ENCODE results near the gene DKK1. TPM values are rescaled to one million over a fixed set of nuclear protein-coding genes. Genes with fewer than 3 reads are reported as not detected.

The DKK1 gene
- total and polyA plus RNA-seq, 2 of the 13 experiments (the other 11 are each of a cell fraction or from before 2014, with no cell fraction given): 123 to 262 TPM

GRCh38 chr10:52353960-52354394, 39.9 kb downstream of the DKK1 start (continued):
- no peak for TF ChIP-seq BORCS8-MEF2B (CRISPR knock-in tag; IDR thresholded peaks at IDR 0.05)
- TF ChIP-seq KDM2A (CRISPR knock-in tag; IDR thresholded peaks at IDR 0.05; ENCODE audit: borderline replicate concordance, low read depth): no peak
- TF ChIP-seq U2AF1 (optimal IDR thresholded peaks at IDR 0.05; ENCODE audit: low read depth, low read length): no peak
- TF ChIP-seq SMAD3 (CRISPR knock-in tag; IDR thresholded peaks at IDR 0.05): no peak
- no peak for TF ChIP-seq SPEN (CRISPR knock-in tag; IDR thresholded peaks at IDR 0.05; ENCODE audit: low read depth)
- no peak for TF ChIP-seq RFX5 (IDR thresholded peaks at IDR 0.05; ENCODE audit: low read depth, low read length)
- TF ChIP-seq, protein P1, sequence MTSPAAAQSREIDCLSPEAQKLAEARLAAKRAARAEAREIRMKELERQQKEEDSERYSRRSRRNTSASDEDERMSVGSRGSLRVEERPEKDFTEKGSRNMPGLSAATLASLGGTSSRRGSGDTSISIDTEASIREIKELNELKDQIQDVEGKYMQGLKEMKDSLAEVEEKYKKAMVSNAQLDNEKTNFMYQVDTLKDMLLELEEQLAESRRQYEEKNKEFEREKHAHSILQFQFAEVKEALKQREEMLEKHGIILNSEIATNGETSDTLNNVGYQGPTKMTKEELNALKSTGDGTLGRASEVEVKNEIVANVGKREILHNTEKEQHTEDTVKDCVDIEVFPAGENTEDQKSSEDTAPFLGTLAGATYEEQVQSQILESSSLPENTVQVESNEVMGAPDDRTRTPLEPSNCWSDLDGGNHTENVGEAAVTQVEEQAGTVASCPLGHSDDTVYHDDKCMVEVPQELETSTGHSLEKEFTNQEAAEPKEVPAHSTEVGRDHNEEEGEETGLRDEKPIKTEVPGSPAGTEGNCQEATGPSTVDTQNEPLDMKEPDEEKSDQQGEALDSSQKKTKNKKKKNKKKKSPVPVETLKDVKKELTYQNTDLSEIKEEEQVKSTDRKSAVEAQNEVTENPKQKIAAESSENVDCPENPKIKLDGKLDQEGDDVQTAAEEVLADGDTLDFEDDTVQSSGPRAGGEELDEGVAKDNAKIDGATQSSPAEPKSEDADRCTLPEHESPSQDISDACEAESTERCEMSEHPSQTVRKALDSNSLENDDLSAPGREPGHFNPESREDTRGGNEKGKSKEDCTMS (CRISPR knock-in tag; conservative IDR thresholded peaks at IDR 0.05): no peak
- TF ChIP-seq TP53 (CRISPR knock-in tag; conservative IDR thresholded peaks at IDR 0.05): no peak
- TF ChIP-seq RELA (CRISPR knock-in tag; IDR thresholded peaks at IDR 0.05): no peak
- TF ChIP-seq, protein P2, sequence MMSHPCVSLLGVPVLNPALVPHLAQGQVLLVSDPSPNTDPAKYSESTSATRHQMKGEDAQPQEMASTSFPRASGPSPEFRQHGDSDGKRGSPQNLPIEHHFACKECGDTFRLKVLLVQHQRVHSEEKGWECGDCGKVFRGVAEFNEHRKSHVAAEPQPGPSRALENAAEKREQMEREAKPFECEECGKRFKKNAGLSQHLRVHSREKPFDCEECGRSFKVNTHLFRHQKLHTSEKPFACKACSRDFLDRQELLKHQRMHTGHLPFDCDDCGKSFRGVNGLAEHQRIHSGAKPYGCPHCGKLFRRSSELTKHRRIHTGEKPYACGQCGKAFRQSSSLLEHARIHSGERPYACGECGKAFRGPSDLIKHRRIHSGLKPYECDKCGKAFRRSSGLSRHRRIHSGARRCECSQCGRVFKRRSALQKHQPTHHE (CRISPR knock-in tag; IDR thresholded peaks at IDR 0.05; ENCODE audit: borderline replicate concordance): no peak
- TF ChIP-seq HIVEP1 (CRISPR knock-in tag; IDR thresholded peaks at IDR 0.05): no peak
- TF ChIP-seq NFATC3 (CRISPR knock-in tag; IDR thresholded peaks at IDR 0.05): no peak
- no peak for TF ChIP-seq ZBTB42 (CRISPR knock-in tag; IDR thresholded peaks at IDR 0.05)
- no peak for TF ChIP-seq SIN3B (IDR thresholded peaks at IDR 0.05; ENCODE audit: low read length)
- TF ChIP-seq FOXP4 (CRISPR knock-in tag; IDR thresholded peaks at IDR 0.05): peak; percentile 71
- TF ChIP-seq TBL1XR1 (IDR thresholded peaks at IDR 0.05; ENCODE audit: borderline replicate concordance, low read length, partially characterized antibody): no peak
- TF ChIP-seq, protein P3, sequence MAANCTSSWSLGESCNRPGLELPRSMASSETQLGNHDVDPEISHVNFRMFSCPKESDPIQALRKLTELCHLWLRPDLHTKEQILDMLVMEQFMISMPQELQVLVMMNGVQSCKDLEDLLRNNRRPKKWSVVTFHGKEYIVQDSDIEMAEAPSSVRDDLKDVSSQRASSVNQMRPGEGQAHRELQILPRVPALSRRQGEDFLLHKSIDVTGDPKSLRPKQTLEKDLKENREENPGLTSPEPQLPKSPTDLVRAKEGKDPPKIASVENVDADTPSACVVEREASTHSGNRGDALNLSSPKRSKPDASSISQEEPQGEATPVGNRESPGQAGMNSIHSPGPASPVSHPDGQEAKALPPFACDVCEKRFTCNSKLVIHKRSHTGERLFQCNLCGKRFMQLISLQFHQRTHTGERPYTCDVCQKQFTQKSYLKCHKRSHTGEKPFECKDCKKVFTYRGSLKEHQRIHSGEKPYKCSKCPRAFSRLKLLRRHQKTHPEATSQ (CRISPR knock-in tag; IDR thresholded peaks at IDR 0.05; ENCODE audit: borderline replicate concordance): no peak
- TF ChIP-seq EHMT2 (IDR thresholded peaks at IDR 0.05; ENCODE audit: borderline replicate concordance, low read depth, low read length): peak; percentile 81; the same call in 1 of the 2 replicates
- TF ChIP-seq DDIT3 (CRISPR knock-in tag; IDR thresholded peaks at IDR 0.05): no peak
- TF ChIP-seq ZNF512 (CRISPR knock-in tag; IDR thresholded peaks at IDR 0.05): no peak

All from HepG2 (cell line).